ENCODE data around the gene ZNF654.

GRCh38 chr3:88167173-88167572, 108.1 kb downstream of the ZNF654 start:
- no peak for TF ChIP-seq EZH2 (IDR thresholded peaks at IDR 0.05; ENCODE audit: low read length)
- no peak for TF ChIP-seq CTCF (optimal IDR thresholded peaks at IDR 0.05 in 1 of 3, IDR thresholded peaks at IDR 0.05 in 1 of 3, conservative IDR thresholded peaks at IDR 0.05 in 1 of 3; ENCODE audit: extremely low read depth in 1 of 3, insufficient read depth in 2 of 3, low read length in 3 of 3)

Data from keratinocyte (primary cell).